ENCODE results near the gene CACNA2D3.

DNA sequence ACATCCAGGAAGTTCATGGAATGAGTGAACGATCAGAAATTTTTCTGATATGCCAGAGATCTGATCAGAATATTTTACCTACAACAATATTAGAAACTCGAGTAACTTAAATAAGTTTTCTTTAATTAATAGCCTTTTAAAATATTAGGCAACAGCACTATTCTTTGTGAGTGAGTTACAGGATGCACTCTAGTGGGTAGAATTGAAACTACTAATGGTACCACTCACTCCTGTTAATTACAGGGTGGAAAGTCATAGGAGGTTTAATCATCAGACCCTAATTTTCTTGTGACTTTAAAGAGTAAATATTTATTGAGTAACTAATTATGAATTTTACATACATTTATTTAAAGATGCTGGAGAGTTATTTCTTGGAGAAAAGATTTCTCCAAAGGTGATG lies 217.3 kb downstream of the CACNA2D3 start:
- TF ChIP-seq, protein P1, sequence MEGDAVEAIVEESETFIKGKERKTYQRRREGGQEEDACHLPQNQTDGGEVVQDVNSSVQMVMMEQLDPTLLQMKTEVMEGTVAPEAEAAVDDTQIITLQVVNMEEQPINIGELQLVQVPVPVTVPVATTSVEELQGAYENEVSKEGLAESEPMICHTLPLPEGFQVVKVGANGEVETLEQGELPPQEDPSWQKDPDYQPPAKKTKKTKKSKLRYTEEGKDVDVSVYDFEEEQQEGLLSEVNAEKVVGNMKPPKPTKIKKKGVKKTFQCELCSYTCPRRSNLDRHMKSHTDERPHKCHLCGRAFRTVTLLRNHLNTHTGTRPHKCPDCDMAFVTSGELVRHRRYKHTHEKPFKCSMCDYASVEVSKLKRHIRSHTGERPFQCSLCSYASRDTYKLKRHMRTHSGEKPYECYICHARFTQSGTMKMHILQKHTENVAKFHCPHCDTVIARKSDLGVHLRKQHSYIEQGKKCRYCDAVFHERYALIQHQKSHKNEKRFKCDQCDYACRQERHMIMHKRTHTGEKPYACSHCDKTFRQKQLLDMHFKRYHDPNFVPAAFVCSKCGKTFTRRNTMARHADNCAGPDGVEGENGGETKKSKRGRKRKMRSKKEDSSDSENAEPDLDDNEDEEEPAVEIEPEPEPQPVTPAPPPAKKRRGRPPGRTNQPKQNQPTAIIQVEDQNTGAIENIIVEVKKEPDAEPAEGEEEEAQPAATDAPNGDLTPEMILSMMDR (IDR thresholded peaks at IDR 0.05; ENCODE audit: insufficient read depth, low read length, poor library complexity, severe bottlenecking): no peak
- TF ChIP-seq EZH2phosphoT487 (conservative IDR thresholded peaks at IDR 0.05; ENCODE audit: low read length): no peak

Measured in SU-DHL-6 (cell line).